ENCODE data around the gene PIGU.

Gene PIGU

DNA sequence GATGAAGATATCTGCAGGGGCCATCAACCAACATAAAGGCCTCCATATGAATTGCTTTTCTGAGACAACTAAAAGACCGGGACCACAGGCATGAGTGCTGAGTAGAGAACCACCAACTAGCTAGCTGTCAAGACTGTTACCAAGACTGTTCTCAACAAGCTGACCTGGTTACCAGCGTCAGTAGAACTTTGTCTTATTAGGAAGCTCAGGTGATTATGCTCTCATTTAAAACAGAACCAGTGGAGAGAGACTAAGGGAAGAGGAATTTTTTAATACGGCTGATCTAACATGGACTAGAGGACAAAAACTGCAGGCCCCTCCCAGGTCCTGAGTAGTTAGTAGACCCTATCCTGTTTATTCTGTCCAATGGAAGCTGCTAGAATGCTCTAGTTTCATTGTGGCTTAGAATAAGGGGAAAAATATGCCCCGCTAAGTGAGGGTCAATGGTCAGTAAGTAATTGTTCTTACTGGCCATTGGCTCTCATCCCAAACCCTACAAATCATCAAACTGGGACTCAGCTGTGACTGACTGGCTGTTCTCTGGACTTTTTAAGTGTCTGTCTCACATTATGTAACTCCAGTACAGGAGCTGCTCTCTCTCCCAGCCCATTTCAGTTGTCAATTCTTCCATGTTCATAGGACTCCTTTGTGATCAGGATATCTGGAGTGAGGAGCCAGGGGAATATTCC, 164.5 kb downstream of the PIGU start:
- no peak for DNase-seq (ENCODE audit: low spot score)

DNA sequence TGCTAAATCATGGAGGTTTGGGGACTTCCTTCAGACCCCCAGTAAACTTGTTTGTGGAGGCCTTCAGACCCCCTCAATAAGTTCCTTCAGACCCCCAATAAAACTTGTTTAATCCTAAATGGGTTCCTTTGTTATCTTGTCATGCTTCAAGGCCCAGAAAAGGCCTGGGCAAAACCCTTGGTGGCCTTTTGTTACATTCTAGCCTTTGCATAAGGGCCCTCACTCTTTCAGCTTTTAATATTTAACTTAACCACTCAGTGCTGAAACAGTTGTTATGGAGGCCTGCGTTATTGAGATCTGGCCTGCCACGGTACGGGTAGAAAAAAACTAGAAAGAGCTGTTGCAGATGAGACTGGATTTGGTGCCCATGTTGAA, 165.0 kb downstream of the PIGU start:
- no peak for DNase-seq (ENCODE audit: low spot score)

DNA sequence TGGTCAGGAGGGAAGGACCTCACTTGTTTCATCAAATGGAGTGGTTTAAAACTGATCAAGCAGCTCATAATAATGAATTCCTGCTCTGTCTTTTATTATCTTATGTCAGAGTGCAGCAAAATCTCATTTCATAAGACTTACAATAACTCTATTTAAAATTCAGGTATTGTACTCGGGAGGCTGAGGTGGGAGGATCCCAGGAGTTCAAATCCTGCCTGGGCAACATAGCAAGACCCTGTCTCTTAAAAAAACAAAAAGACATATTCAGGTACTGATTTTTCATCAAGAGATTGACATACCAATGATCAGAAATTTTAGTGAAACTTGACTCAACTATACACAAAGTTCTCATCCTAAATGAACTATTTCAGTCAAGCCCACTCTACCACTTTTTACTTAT, 166.3 kb downstream of the PIGU start:
- DNase-seq (ENCODE audit: low spot score), result no peak

Measured in CD4-positive, alpha-beta T cell treated with Interleukin-6 at 100 ng/mL for 8 hours (primary cell).